ENCODE results near the gene TNIP2. TPM values are rescaled to one million over a fixed set of nuclear protein-coding genes. Genes with fewer than 3 reads are reported as not detected.

The TNIP2 gene
- total RNA-seq, 1 experiment from 2014 or later: 35.8 TPM

GRCh38 chr4:2790583-2791517 lies 34.7 kb upstream of the TNIP2 start:
- no peak for TF ChIP-seq CTCF (IDR thresholded peaks at IDR 0.05; ENCODE audit: insufficient read depth in 1 of 2, low read depth in 1 of 2, low read length in 1 of 2, severe bottlenecking in 1 of 2, unreplicated experiment in 1 of 2)
- Histone ChIP-seq H3K4me3 (ENCODE audit: low read depth, low read length) (no peak overlapping the region), H3K36me3 (ENCODE audit: control insufficient read depth, insufficient read depth, low read length) (no peaks in the 10 kb centered on the region), H3K4me1 (peaks cover 25% of the 10 kb centered on the region), H3K9me3 (no peaks in the 10 kb centered on the region), H3K27me3 (replicated peaks; ENCODE audit: control insufficient read depth, insufficient read depth, low read length) (no peaks in the 10 kb centered on the region)
- no peaks in the 10 kb centered on the region for H3K27me3 Mint-ChIP-seq (ENCODE audit: insufficient read depth, unreplicated experiment)
- DNase-seq: peak in 1 of 2 experiments; percentile 33
- BruUV-seq (replicated peaks): no TSS peak
- CTCF ChIA-PET: interaction anchor here (0.5 kb wide), 1 partner anchor 39 kb away, joined by 4 read pairs; no protein-coding TSS in a partner anchor
- intact Hi-C loops (cut with micrococcal nuclease; ENCODE audit: unreplicated experiment): no loop called here
- POLR2A ChIA-PET: no interaction called here
- H3K27ac Mint-ChIP-seq (ENCODE audit: unreplicated experiment): no peak overlapping the region
- no peak overlapping the region for H3K4me3 Mint-ChIP-seq (ENCODE audit: unreplicated experiment)
- H3K4me1 Mint-ChIP-seq (ENCODE audit: low read depth, unreplicated experiment): no peaks in the 10 kb centered on the region
- H3K36me3 Mint-ChIP-seq (ENCODE audit: insufficient read depth, unreplicated experiment): peaks cover 6% of the 10 kb centered on the region
- no peaks in the 10 kb centered on the region for H3K9me3 Mint-ChIP-seq (ENCODE audit: unreplicated experiment)

- H3K27me3 ChIP-seq (replicated peaks; ENCODE audit: control insufficient read depth, insufficient read depth, low read length): no peaks in the 10 kb centered on the region
- Mint-ChIP-seq H3K4me3 (ENCODE audit: unreplicated experiment) (no peak overlapping the region), H3K36me3 (ENCODE audit: insufficient read depth, unreplicated experiment) (peaks cover 6% of the 10 kb centered on the region), H3K27me3 (ENCODE audit: insufficient read depth, unreplicated experiment) (no peaks in the 10 kb centered on the region), H3K9me3 (ENCODE audit: unreplicated experiment) (no peaks in the 10 kb centered on the region), H3K4me1 (ENCODE audit: low read depth, unreplicated experiment) (no peaks in the 10 kb centered on the region), H3K27ac (ENCODE audit: unreplicated experiment) (no peak overlapping the region)
- peak in 1 of 2 experiments; percentile 3 for TF ChIP-seq CTCF (IDR thresholded peaks at IDR 0.05; ENCODE audit: insufficient read depth in 1 of 2, low read depth in 1 of 2, low read length in 1 of 2, severe bottlenecking in 1 of 2, unreplicated experiment in 1 of 2)
- ChIA-PET CTCF (interaction anchor here (0.5 kb wide), 1 partner anchor 38 kb away, joined by 4 read pairs; no protein-coding TSS in a partner anchor), POLR2A (no interaction called here)
- no TSS peak for BruUV-seq (replicated peaks)
- H3K4me3 ChIP-seq (ENCODE audit: low read depth, low read length): no peak overlapping the region
- peak in 1 of 2 experiments; percentile 28 for DNase-seq
- no peaks in the 10 kb centered on the region for H3K9me3 ChIP-seq
- intact Hi-C loops (cut with micrococcal nuclease; ENCODE audit: unreplicated experiment): no loop called here
- H3K4me1 ChIP-seq: peaks cover 25% of the 10 kb centered on the region
- no peaks in the 10 kb centered on the region for H3K36me3 ChIP-seq (ENCODE audit: control insufficient read depth, insufficient read depth, low read length)
Measured at GRCh38 chr4:2789793-2790582, 33.9 kb upstream of the TNIP2 start.

- Mint-ChIP-seq H3K27ac (ENCODE audit: unreplicated experiment) (no peak overlapping the region), H3K4me3 (ENCODE audit: unreplicated experiment) (no peak overlapping the region), H3K27me3 (ENCODE audit: insufficient read depth, unreplicated experiment) (no peaks in the 10 kb centered on the region), H3K4me1 (ENCODE audit: low read depth, unreplicated experiment) (no peaks in the 10 kb centered on the region), H3K36me3 (ENCODE audit: insufficient read depth, unreplicated experiment) (peaks cover 6% of the 10 kb centered on the region), H3K9me3 (ENCODE audit: unreplicated experiment) (no peaks in the 10 kb centered on the region)
- intact Hi-C loops (cut with micrococcal nuclease; ENCODE audit: unreplicated experiment): no loop called here
- no peak for DNase-seq
- Histone ChIP-seq H3K27me3 (replicated peaks; ENCODE audit: control insufficient read depth, insufficient read depth, low read length) (no peaks in the 10 kb centered on the region), H3K36me3 (ENCODE audit: control insufficient read depth, insufficient read depth, low read length) (no peaks in the 10 kb centered on the region), H3K9me3 (no peaks in the 10 kb centered on the region), H3K4me3 (ENCODE audit: low read depth, low read length) (no peak overlapping the region), H3K4me1 (peaks cover 23% of the 10 kb centered on the region)
- CTCF ChIA-PET: no interaction called here
- POLR2A ChIA-PET: no interaction called here
- BruUV-seq (replicated peaks): no TSS peak
- TF ChIP-seq CTCF (IDR thresholded peaks at IDR 0.05; ENCODE audit: insufficient read depth in 1 of 2, low read depth in 1 of 2, low read length in 1 of 2, severe bottlenecking in 1 of 2, unreplicated experiment in 1 of 2): no peak
Measured at GRCh38 chr4:2789351-2789750, 33.2 kb upstream of the TNIP2 start.
